Forelimb muscle (tissue), 1 donor: ENCODE data around the gene SLC30A10. TPM values are rescaled to one million over a fixed set of nuclear protein-coding genes. Genes with fewer than 3 reads are reported as not detected.
"Not testable (repeated sequence)": the region's sequence is repeated elsewhere in the genome, so short reads cannot be mapped to it uniquely, and the experiment has no call there.

ENCODE experiments used
- DNase-seq: peaks from one replicate; pipeline ENCODE4 v3.0.0-alpha.2; 2013; ENCODE audit warnings: low read depth
- polyA plus RNA-seq: library from polyadenylated mRNA; unstranded; fragments of 120-200 nt; gene quantifications from one replicate; pipeline ENCODE4 v1.2.1, GENCODE V29; 2013; ENCODE audit not compliant: insufficient read length

The SLC30A10 gene
- 0.22 TPM for polyA plus RNA-seq

DNA sequence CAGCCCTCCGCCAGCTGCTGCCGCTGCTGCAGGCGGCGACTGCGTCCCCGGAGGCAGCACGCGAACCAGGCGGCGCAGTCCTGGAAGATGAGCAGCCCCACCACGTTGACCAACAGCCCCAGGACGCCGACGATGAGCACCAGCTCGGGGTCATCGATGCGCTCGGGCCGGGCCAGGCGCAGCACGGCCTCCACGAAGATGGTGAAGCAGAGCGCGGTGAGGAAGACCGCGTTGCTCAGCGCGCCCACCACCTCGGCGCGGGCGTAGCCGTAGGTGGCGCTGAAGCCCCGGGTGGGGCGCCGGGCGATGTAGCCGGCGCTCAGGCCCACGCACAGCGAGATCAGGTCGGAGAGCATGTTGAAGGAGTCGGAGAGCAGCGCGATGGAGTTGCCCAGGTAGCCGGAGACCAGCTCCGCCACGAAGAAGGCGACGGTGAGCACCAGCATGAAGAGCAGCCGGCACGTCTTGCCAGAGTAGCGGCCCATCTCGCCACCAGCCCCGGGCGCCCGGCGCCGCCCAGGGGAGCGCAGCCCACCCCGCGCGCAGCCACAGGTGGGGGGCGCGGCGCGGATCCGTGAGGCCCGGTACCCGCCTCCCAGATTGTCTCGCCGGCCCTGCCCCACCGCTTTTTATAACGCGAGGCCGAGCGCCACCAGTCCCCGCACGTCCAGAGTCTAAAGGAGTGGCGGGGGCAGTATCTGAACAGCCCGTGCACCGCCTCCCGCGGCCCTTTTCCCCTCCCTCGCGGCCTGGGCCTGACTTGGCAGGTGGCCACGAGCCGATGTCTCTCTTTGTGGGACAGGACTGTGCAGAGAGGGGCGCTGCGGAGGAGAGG is at the start of gene SLC30A10:
SLC30A10 (minus strand) TSS at position 602 of the 835 bp plus-strand sequence; CDS start at position 485, 117 bp downstream.
- DNase-seq = no peak

DNA sequence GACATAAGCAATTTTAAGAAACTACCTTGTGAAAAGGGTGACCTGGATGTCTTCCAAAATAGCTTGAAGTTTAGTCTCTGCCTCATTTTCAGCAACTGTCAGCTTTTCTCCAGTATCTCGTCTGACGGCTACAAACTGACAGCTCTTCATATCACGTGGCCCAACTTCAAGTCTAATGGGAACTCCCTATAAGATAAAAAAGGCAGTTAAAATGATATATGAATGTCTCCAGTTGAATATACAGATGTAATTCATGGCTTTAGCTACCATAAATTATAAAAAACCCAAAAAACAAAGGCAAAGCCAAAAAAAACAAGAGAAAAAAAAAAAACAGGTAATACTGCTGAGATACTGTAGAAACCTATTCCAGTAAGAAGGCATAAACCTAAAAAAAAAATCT is 44.9 kb upstream of the SLC30A10 start:
- no peak for DNase-seq

DNA sequence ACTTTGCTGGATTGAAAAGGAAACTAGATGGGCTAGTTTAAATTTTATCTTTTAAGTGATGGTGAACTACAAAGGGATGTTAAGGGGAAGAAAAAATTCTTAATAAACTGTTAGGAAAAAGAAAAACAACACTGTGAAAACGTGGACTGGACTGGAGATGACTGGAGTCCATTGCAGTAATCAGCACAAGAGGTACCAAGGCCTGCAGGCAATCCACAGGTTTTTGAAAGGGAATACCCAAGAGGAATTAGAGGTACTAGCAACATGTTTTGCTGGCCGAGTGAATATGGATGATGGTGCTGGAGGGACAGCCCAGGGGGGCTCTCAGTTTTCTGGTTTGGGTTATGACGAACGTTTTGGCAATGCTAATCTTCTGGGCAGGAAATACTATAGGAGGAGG is 39.0 kb upstream of the SLC30A10 start:
- no peak for DNase-seq

DNA sequence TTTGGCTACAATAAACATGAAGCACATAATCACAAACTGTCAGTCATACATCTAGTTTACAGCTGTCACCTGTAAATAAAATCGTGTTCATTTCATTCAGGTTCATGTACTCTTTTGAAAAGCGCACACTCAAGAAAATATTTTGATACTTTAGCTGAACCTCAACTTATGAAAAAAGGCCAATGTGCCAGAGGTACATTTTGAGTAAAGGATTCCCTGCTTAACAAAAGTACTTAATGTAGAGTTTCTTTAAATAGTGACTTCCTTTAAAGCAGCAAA is 37.7 kb upstream of the SLC30A10 start:
- DNase-seq = no peak

DNA sequence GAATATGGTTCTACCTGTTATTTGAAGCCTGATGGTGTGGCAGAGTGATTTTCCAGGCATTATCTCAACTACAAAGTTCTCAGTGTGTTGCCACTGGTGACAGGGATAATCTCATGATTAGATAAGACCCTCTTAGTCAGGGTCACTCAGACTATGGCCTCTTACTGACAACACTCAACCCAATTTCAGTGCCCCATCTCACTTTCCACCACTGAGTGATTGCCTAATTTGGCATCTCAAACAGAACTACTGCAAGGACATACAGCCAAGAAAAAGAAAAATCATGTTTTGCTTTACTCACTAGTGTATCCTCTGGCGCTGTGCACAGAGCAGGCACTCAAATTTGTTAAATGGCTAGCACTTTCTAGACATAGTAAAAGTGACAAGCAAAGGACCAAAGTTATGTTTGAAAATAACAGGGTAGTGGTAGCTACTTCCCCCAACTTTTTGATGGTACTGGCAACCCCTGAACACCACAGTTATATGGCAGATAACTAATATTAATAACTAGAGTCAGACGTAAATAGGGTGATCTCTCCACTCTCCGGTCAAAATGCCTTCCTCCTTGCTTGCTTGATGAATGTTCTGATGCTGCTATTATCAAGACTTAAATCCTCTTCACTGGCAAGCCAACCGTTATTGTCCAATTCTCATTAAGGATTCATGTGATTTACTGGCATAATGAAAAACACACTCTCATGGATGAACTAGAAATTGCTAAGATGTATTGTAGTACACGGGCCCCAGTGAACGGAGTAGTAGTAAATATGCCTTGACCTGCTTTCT is 37.1 kb upstream of the SLC30A10 start:
- no peak for DNase-seq

DNA sequence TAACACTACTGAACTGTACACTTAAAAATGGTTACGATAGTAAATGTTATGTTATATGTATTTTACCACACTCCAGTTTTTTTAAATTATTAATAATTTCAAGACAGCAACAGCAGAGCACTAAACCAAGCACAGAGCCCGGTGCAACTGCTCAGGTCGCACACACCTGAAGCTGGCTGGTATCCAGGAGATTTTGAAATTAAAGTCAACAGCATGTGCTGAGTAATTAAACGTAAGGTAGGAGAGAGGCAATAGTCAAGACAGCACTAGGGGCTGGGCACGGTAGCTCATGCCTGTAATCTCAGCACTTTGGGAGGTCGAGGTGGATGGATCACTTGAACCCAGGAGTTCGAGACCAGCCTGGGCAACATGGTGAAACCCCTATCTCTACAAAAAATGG is 35.1 kb upstream of the SLC30A10 start:
- DNase-seq = no peak

DNA sequence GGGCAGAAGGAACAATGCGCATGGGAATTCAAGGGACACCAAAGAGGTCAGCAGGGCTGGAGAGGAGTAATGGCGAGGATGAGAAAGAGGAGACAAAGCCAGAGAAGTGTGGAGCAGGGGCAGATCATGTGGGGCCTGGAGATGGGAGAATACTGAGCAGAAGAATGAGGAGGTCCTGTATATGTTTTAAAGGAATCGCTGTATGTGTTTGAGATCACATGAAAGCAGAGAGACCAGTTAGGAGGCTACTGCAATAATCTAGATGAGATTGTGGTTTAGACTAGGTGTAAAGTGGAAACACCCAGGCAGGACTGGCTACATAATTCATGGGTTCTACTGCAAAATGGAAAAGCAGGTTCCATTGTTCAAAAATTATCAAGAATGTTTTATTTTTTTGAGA is 33.3 kb upstream of the SLC30A10 start:
- DNase-seq = no peak

DNA sequence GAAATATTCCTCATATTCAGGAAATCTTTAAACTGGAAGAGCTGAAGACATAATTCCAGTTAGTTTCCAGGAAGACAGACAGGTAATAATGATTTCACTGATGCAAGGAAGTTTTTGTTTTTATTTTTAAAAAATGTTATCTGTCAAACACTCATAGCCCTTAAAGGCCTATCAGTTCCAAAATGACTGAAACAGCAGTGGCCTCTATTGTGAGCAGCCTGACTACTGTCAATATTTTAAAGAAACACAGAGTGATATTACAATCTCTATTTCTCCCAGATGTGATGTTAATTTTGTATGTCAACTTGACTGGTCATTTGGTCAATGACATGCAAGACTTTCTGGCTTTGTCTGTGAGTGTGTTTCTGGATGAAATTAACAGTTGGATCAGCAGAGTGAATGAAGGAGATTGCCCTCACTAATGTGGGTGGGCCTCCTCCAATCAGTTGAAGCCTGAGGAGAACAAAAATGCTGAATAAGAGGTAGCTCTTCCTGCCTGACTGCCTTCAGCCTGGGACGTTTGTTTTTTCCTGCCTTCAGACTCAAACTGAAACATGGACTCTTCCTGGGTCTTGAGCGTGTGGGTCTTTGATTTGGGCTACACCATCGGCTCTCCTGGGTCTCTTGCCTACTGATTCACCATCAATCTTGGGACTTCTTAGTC is 31.3 kb upstream of the SLC30A10 start:
- no peak for DNase-seq

DNA sequence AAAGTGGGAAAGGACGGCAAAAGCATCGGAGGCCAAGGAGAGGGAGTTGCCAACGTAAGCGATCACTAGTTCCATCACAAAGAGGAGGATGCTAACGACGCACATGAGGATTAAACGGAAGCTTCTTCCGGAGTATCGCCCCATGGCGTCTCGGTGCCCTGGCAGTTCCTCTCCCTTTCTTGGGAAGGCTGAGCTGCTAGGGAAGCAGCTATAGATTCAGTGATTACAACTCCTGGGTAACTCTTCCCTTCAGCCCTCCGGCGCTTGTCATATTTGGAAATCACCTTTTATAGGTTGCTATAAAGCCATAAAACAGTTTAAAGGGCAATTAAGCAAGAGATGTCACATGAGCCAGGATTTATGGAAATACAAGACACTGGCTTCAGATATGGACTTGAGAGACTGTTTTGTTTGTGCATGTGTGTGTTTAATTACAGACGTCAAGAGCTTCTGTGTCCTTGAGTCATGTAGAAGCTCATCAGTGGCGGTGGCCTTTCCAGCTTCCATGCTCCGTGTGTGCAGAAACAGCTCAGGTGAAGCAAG is 30.6 kb upstream of the SLC30A10 start:
- no peak for DNase-seq

DNA sequence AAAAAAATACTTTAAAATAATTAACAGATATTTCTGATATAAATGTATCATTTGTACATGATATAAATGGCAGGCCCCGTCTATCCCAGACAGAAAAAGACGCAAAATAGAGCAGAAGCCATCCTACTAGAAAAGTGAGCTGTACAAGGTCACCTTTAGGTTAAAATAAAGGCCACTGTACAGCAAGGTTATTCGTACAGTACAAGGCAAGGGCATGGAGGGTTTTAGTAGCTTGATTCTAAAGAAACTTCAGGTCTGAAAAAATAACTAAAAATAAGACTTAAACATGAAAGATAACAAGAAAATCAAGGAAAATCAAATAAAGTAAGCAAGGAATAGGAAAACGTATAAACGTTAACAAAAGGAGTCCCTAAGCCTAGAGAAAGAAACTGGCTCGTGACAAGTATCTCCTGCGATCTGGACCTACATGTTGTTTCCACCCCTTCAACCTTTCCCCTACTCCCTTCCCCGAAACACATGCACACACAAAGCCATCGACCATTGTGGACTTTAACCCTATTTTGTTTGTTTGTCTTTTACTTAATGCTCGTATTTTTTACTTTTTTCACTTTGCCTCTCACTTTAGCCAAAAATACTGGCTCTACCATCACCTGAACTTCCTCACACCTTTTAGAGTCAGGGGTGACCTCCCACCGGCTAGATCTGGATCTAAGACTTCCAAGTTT is 26.5 kb upstream of the SLC30A10 start:
- DNase-seq = no peak

DNA sequence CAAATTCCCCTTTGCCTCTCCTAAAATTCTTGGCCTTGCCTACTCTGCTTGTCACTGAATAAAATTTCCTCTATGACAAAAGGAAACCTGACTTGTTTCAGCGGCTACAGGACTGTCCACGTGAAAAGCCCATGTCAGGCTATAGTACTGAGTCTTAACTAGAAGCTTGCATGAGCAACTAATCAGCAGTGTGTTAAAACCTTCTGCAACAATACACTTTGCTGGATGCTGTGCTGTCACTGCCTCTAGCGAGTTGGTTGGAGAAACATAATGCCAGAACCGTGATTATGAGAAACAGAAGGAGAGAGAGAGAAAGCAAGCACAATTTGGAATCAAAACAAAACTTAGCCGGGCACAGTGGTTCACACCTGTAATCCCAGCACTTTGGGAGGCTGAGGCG is 25.7 kb upstream of the SLC30A10 start:
- DNase-seq = no peak

DNA sequence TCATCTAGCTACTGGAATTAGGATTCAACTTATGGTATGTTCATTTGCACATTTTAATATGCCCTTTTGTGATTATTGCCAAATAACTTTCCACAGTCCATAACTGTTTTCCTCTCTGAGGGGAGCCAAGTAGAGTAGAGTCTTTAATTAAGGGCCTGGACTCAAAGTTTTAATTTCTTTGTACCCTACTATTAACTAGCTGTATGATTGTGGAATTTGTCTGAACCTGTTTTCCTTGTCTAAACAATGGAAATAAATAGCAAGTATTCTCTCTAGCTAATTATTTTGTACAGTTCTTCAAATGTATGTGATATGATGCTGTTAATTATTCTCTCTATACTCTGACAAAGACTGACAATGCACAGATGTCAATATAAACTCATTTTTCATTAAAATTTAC is 24.0 kb upstream of the SLC30A10 start:
- DNase-seq = no peak

DNA sequence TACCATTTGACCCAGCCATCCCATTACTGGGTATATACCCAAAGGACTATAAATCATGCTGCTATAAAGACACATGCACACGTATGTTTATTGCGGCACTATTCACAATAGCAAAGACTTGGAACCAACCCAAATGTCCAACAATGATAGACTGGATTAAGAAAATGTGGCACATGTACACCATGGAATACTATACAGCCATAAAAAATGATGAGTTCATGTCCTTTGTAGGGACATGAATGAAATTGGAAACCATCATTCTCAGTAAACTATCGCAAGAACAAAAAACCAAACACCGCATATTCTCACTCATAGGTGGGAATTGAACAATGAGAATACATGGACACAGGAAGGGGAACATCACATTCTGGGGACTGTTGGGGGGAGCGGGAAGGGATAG is 20.9 kb upstream of the SLC30A10 start:
- not testable (repeated sequence) for DNase-seq

DNA sequence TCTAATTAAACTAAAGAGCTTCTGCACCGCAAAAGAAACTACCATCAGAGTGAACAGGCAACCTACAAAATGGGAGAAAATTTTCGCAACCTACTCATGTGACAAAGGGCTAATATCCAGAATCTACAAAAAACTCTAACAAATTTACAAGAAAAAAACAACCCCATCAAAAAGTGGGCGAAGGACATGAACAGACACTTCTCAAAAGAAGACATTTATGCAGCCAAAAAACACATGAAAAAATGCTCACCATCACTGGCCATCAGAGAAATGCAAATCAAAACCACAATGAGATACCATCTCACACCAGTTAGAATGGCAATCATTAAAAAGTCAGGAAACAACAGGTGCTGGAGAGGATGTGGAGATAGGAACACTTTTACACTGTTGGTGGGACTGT is 20.4 kb upstream of the SLC30A10 start:
- not testable (repeated sequence) for DNase-seq

DNA sequence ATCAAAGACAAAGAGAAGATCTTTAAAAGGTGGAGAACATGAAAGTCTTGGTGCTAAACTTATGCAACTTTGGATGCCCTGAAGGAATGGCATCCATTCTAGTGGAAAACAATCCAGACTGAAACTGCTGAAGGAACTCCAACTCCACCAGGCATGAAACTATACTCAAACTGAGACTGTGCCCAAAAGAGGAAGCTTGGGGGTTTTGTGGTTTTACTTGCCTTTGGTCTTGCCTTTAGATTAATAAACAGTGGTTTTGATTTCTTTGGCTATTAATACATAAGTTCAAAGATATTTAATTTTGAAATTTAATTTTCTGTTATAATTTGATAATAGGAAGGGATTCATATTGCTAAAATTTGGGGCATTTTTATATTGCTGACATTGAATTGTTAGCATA is 17.4 kb upstream of the SLC30A10 start:
- DNase-seq = no peak

DNA sequence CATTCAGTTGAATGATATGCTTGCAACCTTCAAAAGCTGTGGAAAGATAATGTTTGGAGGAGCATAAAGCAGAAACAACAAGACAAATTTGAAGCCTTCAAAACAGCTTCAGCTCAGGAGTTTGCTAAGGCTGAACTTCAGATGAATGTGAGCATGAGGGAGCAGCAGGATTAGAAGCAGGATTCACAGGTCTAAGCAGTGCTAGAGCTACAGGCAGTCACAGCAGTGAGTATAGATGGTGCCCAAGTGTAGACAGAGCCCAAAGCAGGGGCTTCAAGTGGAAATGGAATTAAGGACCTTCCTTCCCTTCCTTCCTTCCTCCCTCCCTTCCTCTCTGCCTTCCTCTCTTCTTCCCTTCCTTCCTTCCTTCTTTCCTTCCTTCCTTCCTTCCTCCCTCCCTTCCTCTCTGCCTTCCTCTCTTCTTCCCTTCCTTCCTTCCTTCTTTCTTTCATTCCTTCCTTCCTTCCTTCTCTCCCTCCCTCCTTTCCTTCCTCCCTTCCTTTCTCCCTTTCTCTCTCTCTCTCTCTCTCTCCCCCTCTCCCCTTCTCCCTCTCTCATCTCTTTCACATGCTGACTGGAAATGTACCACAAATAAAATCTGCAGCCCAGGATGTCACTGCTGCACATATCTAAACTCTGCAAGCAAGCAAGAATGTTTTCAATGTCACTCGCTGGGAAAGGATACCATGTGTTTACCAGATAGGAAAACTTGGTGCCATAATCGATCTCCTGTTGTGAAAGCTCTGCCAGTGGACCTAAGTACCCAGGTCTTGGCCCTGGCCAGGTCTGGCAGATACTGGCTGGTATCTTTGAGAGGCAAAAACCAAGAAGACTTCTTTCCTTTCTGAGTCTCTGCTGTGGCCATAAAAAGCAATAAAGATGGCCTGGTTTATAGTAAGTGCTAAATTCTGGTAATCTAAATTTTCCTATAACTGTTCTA is 13.1 kb upstream of the SLC30A10 start:
- DNase-seq = no peak

DNA sequence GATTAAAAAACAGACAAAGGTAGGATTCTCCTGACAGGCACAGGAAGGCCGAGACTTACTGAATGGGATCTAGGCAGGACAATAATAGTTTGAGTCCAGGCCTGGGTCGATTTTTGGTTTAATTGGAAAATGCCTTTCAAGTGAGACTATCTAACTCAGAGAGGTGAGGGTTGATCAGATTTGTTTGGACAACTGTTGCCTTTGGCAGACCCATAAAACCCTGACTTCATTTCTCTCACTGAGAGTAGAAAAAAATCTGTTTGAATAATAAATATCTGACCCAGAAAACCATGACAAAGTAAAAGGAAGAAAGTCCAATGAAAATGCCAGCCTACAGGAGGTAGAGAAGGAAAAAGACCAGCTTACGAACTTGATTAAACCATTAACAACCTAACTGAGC is 12.3 kb upstream of the SLC30A10 start:
- DNase-seq = no peak

DNA sequence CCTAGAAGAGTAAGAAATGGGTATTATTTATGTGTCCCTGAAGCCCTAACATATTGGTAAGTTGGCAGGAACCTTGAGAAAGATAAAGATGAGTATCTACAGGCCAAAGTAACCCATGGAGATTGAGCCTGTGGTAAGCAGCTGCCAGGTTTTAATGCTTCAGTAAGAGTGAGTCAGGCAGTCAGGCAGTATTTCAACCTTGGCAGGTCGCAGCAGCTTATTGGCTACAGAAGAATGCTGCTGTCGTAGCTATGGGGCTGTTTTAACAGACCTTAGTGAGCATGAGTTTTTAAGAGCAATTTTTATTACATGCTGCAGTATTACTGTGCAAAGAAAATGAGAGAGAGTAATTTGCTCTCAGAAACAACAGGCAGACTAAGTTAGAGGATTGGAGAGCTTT is 10.3 kb upstream of the SLC30A10 start:
- DNase-seq = no peak

DNA sequence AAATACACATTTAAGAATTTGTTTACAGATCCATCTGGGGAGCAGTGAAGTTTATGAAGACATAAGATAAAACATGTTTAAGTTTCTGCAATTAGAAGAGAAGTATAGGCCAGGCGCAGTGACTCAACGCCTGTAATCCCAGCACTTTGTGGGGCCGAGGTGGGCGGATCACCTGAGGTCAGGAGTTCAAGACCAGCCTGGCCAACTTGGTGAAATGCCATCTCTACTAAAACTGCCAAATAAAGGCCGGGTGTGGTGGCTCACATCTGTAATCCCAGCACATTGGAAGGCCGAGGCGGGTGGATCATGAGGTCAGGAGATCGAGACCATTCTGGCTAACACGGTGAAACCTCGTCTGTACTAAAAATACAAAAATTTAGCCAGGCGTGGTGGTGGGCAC is 5.4 kb upstream of the SLC30A10 start:
- DNase-seq = not testable (repeated sequence)

DNA sequence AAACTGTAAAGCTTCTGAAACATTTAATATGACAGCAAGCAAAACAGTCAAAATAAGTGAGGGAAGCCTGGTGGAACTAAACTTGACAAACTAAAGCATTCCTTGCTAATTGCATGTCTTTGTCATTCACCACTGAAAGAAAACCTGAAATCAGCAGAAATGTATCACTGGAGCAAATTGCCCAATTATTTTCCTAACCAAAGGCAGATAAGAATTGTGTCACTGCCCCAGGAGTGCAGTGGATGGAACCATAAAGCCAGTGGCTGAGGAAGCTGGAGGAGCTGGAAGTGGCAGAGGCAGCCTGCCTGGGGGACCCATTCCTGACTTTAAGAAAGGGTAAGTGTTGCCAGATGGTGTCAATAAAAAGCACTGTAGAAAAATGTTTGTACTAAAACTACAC is 2.7 kb upstream of the SLC30A10 start:
- no peak for DNase-seq

DNA sequence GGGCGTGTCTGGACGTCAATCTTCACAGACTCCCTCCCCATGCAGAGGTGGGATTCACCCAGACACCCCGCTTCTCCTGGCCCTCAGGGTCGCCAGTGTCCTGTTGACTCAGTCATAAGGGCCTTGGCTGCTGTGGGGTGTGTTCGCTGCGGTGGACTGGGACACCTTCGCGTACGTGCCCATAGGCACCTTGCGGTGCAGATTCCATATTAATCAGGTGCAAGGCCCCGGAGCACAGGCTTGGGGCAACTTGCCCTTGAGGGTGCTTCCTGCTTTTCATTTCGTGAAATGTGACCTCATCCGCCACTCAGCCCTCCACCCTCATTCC is 398 bp upstream of the SLC30A10 start:
- DNase-seq = no peak
